ENCODE data around the gene PSMB10. TPM values are rescaled to one million over a fixed set of nuclear protein-coding genes. Genes with fewer than 3 reads are reported as not detected.

PSMB10 gene
- total and polyA plus RNA-seq, 2 of the 8 experiments (the other 6 are each of a cell fraction or from before 2014, with no cell fraction given): 32.1 to 61.9 TPM

GRCh38 chr16:67931712-67932461 is 4.8 kb downstream of the PSMB10 start, which contains the start of gene CTRL:
Gene CTRL (minus strand): TSS chr16:67931862. CDS start chr16:67931852, 10 bp downstream.
- FAIRE-seq: no peak

More at GRCh38 chr16:67931712-67932461, 4.8 kb downstream of the PSMB10 start, which contains the start of gene CTRL:
- H3K27ac ChIP-seq (ENCODE audit: low read depth, low read length): no peak within 1 kb of the TSS
- DNase-seq (ENCODE audit: low read depth in 1 of 2, low spot score in 2 of 2): no peak
- H3K14ac ChIP-seq (ENCODE audit: insufficient read length): no peak within 1 kb of the TSS
- no peak within 1 kb of the TSS for H3K4me3 ChIP-seq (ENCODE audit: extremely low read depth in 1 of 4, insufficient read depth in 2 of 4, low read depth in 3 of 4, low read length in 4 of 4)
- 0 out of 2 replicates have a peak within 1 kb of the TSS, but pooled peaks have one; percentile 2 for H2BK5ac ChIP-seq (ENCODE audit: low read depth, low read length)
- peaks cover 0 to 11% (median 7%) of the 10 kb centered on the region in 4 experiments; a peak in 5 of 7 replicates for H3K4me1 ChIP-seq (replicated peaks in 1 of 4; ENCODE audit: control insufficient read depth in 3 of 4, insufficient read depth in 4 of 4, low read length in 3 of 4)
- no peak within 1 kb of the TSS for H3K18ac ChIP-seq (ENCODE audit: extremely low read depth, low read length)
- no peak within 1 kb of the TSS for H4K91ac ChIP-seq (replicated peaks; ENCODE audit: insufficient read length, low read length)
- 94% methylated on average over 15 of the region's 15 CpGs; no CpG with 5 or more reads in 1 of the 2 experiments for WGBS, 2 experiments (ENCODE audit: extremely low coverage in 1 of 2, insufficient coverage in 1 of 2, insufficient read length in 1 of 2, insufficient replicate concordance in 2 of 2, low coverage in 1 of 2, low lambda C conversion rate in 2 of 2, missing lambda C conversion rate in 1 of 2)
- no peaks in the 10 kb centered on the region for H3K79me2 ChIP-seq (ENCODE audit: control insufficient read depth in 1 of 2, insufficient read depth in 2 of 2, low read length in 2 of 2)
- peaks cover 4% of the 10 kb centered on the region; the same call in 1 of the 2 replicates for H3K79me1 ChIP-seq (ENCODE audit: low read depth, low read length)
- CTCF ChIA-PET (ENCODE audit: partially characterized antibody): interaction anchor here (0.8 to 27.1 kb wide), 17 partner anchors 10 to 306 kb away, joined by 3 to 623 read pairs (median 3); partner anchors contain the start of genes EDC4, LCAT, NRN1L and PSKH1
- H4K20me1 ChIP-seq (replicated peaks in 1 of 2; ENCODE audit: control insufficient read depth in 1 of 2, insufficient read depth in 2 of 2, low read length in 2 of 2): peaks cover 3 to 22% of the 10 kb centered on the region in 2 experiments
- no peak within 1 kb of the TSS for H4K8ac ChIP-seq (ENCODE audit: extremely low read depth, insufficient read depth, low read length)
- H4K5ac ChIP-seq (ENCODE audit: insufficient read length, low read depth, low read length): no peak within 1 kb of the TSS
- H2AK5ac ChIP-seq (ENCODE audit: low read depth, low read length): no peak within 1 kb of the TSS
- H3K23ac ChIP-seq (ENCODE audit: insufficient read length): no peak within 1 kb of the TSS
- POLR2A ChIA-PET (ENCODE audit: partially characterized antibody): interaction anchor here (1.1 to 7.5 kb wide), 6 partner anchors 9 to 48 kb away, joined by 4 to 43 read pairs (median 4); partner anchors contain the start of genes LCAT, NRN1L and PSKH1
- no peak within 1 kb of the TSS for H2AFZ ChIP-seq (ENCODE audit: low read length)
- no peaks in the 10 kb centered on the region; a peak in 2 of 8 replicates for H3K36me3 ChIP-seq (ENCODE audit: control insufficient read depth in 2 of 4, insufficient read depth in 4 of 4, low read length in 3 of 4)
- no peak within 1 kb of the TSS for H2BK15ac ChIP-seq (ENCODE audit: low read length)
- H3K23me2 ChIP-seq (ENCODE audit: low read depth, low read length): peaks cover 15% of the 10 kb centered on the region
- H2BK12ac ChIP-seq (ENCODE audit: low read depth, low read length): no peak within 1 kb of the TSS
- TF ChIP-seq KDM4A (IDR thresholded peaks at IDR 0.05; ENCODE audit: low read depth, low read length, severe bottlenecking) (no peak), TEAD4 (IDR thresholded peaks at IDR 0.05; ENCODE audit: low read depth, low read length) (peak; percentile 76), POLR2AphosphoS5 (IDR thresholded peaks at IDR 0.05; ENCODE audit: low read depth, low read length) (no peak), TAF7 (optimal IDR thresholded peaks at IDR 0.05; ENCODE audit: borderline replicate concordance, low read depth, low read length) (no peak), CTCF (IDR thresholded peaks at IDR 0.05; ENCODE audit: control extremely low read depth in 1 of 3, insufficient read depth in 1 of 3, low read depth in 1 of 3, low read length in 3 of 3) (peak in 2 of 3 experiments; percentile 8 to 43; a peak in 1 of 4 replicates)
- no peak within 1 kb of the TSS for H2BK120ac ChIP-seq (replicated peaks; ENCODE audit: low read depth, low read length)
- no peak within 1 kb of the TSS for H3K4ac ChIP-seq (replicated peaks; ENCODE audit: insufficient read length, low read depth, low read length)
- H3K9ac ChIP-seq (replicated peaks in 1 of 4; ENCODE audit: extremely low read depth in 1 of 4, low read depth in 3 of 4, low read length in 3 of 4): no peak within 1 kb of the TSS
- H3K27me3 ChIP-seq (replicated peaks in 1 of 4; ENCODE audit: control insufficient read depth in 3 of 4, extremely low read depth in 1 of 4, insufficient read depth in 3 of 4, low read length in 3 of 4): no peaks in the 10 kb centered on the region
- no peak within 1 kb of the TSS for H3K4me2 ChIP-seq (ENCODE audit: insufficient read depth in 1 of 2, low read depth in 2 of 2, low read length in 2 of 2)
- no peaks in the 10 kb centered on the region for H3K9me3 ChIP-seq (ENCODE audit: insufficient read depth in 2 of 2, low read depth in 1 of 2, low read length in 1 of 2)
- H2BK20ac ChIP-seq (ENCODE audit: low read length): no peak within 1 kb of the TSS
- no peak within 1 kb of the TSS for H3K56ac ChIP-seq (replicated peaks; ENCODE audit: insufficient read length, low read depth, low read length)

Data from H1 (cell line).